Measurements from ENCODE around the gene ATRNL1. TPM values are rescaled to one million over a fixed set of nuclear protein-coding genes. Genes with fewer than 3 reads are reported as not detected.

Gene ATRNL1
- total RNA-seq, 4 donors from 2014 or later = 4.4 to 18.4 (median 14.4) TPM

DNA sequence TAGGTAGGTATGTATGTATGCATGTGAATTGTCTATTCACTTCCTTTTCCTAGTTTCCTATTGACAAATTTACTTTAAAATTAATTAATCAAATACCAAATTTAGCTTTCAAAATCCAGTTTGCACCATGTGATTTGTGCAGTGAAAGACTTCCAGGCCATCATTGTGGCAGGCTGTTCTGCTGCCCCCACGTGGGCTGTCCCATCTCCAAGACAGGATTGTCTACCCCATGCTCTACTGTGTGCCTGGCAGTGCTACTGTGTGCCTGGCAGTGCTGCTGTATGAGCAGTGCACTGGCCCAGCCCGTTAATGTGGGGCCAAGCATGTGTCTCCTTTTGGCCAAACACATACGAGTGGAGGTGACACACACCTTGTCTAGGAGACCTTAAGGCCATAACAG is 805.1 kb downstream of the ATRNL1 start:
- TF ChIP-seq, protein P1, sequence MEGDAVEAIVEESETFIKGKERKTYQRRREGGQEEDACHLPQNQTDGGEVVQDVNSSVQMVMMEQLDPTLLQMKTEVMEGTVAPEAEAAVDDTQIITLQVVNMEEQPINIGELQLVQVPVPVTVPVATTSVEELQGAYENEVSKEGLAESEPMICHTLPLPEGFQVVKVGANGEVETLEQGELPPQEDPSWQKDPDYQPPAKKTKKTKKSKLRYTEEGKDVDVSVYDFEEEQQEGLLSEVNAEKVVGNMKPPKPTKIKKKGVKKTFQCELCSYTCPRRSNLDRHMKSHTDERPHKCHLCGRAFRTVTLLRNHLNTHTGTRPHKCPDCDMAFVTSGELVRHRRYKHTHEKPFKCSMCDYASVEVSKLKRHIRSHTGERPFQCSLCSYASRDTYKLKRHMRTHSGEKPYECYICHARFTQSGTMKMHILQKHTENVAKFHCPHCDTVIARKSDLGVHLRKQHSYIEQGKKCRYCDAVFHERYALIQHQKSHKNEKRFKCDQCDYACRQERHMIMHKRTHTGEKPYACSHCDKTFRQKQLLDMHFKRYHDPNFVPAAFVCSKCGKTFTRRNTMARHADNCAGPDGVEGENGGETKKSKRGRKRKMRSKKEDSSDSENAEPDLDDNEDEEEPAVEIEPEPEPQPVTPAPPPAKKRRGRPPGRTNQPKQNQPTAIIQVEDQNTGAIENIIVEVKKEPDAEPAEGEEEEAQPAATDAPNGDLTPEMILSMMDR (IDR thresholded peaks at IDR 0.05) = no peak
- no peak for TF ChIP-seq POLR2AphosphoS5 (IDR thresholded peaks at IDR 0.05)
- no peak for TF ChIP-seq POLR2A (IDR thresholded peaks at IDR 0.05)
- no peak for TF ChIP-seq EP300 (IDR thresholded peaks at IDR 0.05; ENCODE audit: low read depth)
- Histone ChIP-seq H3K27ac (no peak overlapping the region), H3K36me3 (no peaks in the 10 kb centered on the region), H3K9me3 (no peaks in the 10 kb centered on the region), H3K27me3 (no peaks in the 10 kb centered on the region), H3K4me1 (no peaks in the 10 kb centered on the region), H3K4me3 (no peak overlapping the region)
- intact Hi-C loops (cut with DNase I; ENCODE audit: low total_unique reads) = no loop called here
- in situ Hi-C loops (cut with MboI; ENCODE audit: low pct_ligation_motif_present in 1 of 4, low pct_unique_long_range_greater_than_20kb in 1 of 4, low sequenced_read_pairs in 3 of 4) = no loop called here
- no peak for DNase-seq
- WGBS, 2 donors (ENCODE audit: low coverage in 1 of 2) = 65 to 67% methylated on average over 2 to 3 of the region's 3 CpGs

DNA sequence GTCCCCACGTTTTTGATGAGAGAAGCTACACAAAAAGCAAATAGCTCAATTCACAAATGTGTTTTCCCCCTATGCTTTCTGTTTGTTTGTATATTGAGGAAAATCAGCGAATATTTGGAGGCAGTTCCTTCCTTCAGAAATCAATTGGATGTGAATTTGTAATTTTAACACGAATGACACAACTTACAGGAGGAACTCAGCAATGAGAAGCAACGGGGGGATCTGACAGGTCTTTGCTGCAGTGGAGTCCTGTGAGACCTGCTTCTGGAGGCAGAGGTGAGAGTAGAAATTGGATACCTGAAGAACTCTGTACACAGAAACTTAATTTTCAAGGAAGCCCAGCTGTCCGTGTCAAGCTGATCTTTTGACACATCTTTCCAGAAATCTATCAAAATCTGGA is 809.4 kb downstream of the ATRNL1 start:
- Histone ChIP-seq H3K4me3 (no peak overlapping the region), H3K9me3 (no peaks in the 10 kb centered on the region), H3K36me3 (no peaks in the 10 kb centered on the region), H3K27me3 (no peaks in the 10 kb centered on the region), H3K4me1 (no peaks in the 10 kb centered on the region), H3K27ac (no peak overlapping the region)
- 41 to 67% methylated on average over 3 to 5 of the region's 5 CpGs for WGBS, 2 donors (ENCODE audit: low coverage in 1 of 2)
- TF ChIP-seq, protein P1 (IDR thresholded peaks at IDR 0.05) = no peak
- TF ChIP-seq POLR2A (IDR thresholded peaks at IDR 0.05) (no peak), EP300 (IDR thresholded peaks at IDR 0.05; ENCODE audit: low read depth) (no peak), POLR2AphosphoS5 (IDR thresholded peaks at IDR 0.05) (no peak)
- no peak for DNase-seq
- intact Hi-C loops (cut with DNase I; ENCODE audit: low total_unique reads) (no loop called here), in situ Hi-C loops (cut with MboI; ENCODE audit: low pct_ligation_motif_present in 1 of 4, low pct_unique_long_range_greater_than_20kb in 1 of 4, low sequenced_read_pairs in 3 of 4) (no loop called here)

GRCh38 chr10:115903207-115903606 is 810.0 kb downstream of the ATRNL1 start:
- H3K4me3 ChIP-seq = no peak overlapping the region
- in situ Hi-C loops (cut with MboI; ENCODE audit: low pct_ligation_motif_present in 1 of 4, low pct_unique_long_range_greater_than_20kb in 1 of 4, low sequenced_read_pairs in 3 of 4) = no loop called here
- WGBS, 2 donors (ENCODE audit: low coverage in 1 of 2) = 60 to 64% methylated on average over 1 of the region's 1 CpG
- no peaks in the 10 kb centered on the region for H3K27me3 ChIP-seq
- intact Hi-C loops (cut with DNase I; ENCODE audit: low total_unique reads) = no loop called here
- H3K27ac ChIP-seq = no peak overlapping the region
- TF ChIP-seq POLR2A (IDR thresholded peaks at IDR 0.05) (no peak), EP300 (IDR thresholded peaks at IDR 0.05; ENCODE audit: low read depth) (no peak), POLR2AphosphoS5 (IDR thresholded peaks at IDR 0.05) (no peak)
- TF ChIP-seq, protein P1 (IDR thresholded peaks at IDR 0.05) = no peak
- no peaks in the 10 kb centered on the region for H3K9me3 ChIP-seq
- H3K36me3 ChIP-seq = no peaks in the 10 kb centered on the region
- no peak for DNase-seq
- H3K4me1 ChIP-seq = no peaks in the 10 kb centered on the region

DNA sequence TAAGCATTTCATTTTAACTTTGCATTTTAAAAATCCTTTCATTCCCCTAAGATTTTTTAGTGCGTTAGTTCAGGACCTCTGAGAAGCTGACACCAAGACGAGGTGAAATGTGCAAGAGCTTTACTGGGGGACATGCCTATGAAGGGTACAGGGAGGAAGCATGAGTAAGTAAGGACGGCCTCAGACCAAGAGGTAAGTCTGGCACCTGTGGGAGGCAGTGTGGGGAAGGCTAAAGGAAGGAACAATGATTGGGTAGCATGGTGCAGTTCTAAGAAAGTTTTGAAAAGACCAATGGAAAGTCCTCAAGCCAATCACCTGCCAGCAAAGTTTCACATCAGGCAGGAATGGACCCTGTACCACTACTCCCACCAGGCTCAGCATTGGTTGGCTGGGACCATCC is 810.7 kb downstream of the ATRNL1 start:
- H3K27me3 ChIP-seq = no peaks in the 10 kb centered on the region
- intact Hi-C loops (cut with DNase I; ENCODE audit: low total_unique reads) (no loop called here), in situ Hi-C loops (cut with MboI; ENCODE audit: low pct_ligation_motif_present in 1 of 4, low pct_unique_long_range_greater_than_20kb in 1 of 4, low sequenced_read_pairs in 3 of 4) (no loop called here)
- no peak overlapping the region for H3K4me3 ChIP-seq
- no peaks in the 10 kb centered on the region for H3K9me3 ChIP-seq
- no peaks in the 10 kb centered on the region for H3K36me3 ChIP-seq
- 78 to 93% methylated on average over 2 to 3 of the region's 3 CpGs for WGBS, 2 donors (ENCODE audit: low coverage in 1 of 2)
- H3K4me1 ChIP-seq = no peaks in the 10 kb centered on the region
- no peak for DNase-seq
- TF ChIP-seq, protein P1 (IDR thresholded peaks at IDR 0.05) = no peak
- no peak for TF ChIP-seq POLR2AphosphoS5 (IDR thresholded peaks at IDR 0.05)
- TF ChIP-seq EP300 (IDR thresholded peaks at IDR 0.05; ENCODE audit: low read depth) = no peak
- TF ChIP-seq POLR2A (IDR thresholded peaks at IDR 0.05) = no peak
- H3K27ac ChIP-seq = no peak overlapping the region
